C4-2B (cell line): ENCODE results near the gene TBC1D25.

ENCODE experiments used
- H3K27ac ChIP-seq: fragments of 450-650 bp; 2 replicates; pipeline ENCODE4 v1.5.1; 2017
- ZFX ChIP-seq: fragments of 450-650 bp; IDR thresholded peaks from 2 replicates; pipeline ENCODE4 v1.6.1; 2017
- TF ChIP-seq, protein P1 (sequence below): fragments of 450-650 bp; conservative IDR thresholded peaks from 2 replicates; pipeline ENCODE4 v1.5.1; 2017; ENCODE audit warnings: mild to moderate bottlenecking

Gene TBC1D25

DNA sequence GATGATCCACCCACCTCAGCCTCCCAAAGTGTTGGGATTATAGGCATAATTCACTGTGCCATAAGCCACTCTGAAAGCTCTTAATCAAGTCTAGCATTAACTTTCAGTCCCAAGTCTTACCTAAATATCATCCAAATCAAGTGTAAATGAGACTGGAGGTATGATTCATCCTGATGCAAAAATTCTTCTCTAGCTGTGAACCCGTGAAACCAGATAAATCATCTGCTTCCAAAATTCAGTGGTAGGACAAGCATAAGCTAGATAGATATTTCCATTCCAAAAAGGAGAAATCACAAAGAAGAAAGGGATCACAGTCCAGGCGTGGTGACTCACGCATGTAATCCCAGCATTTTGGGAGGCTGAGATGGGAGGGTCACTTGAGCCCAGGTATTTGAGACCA is 8.8 kb upstream of the TBC1D25 start:
- H3K27ac ChIP-seq = no peak overlapping the region
- no peak for TF ChIP-seq ZFX
- TF ChIP-seq, protein P1, sequence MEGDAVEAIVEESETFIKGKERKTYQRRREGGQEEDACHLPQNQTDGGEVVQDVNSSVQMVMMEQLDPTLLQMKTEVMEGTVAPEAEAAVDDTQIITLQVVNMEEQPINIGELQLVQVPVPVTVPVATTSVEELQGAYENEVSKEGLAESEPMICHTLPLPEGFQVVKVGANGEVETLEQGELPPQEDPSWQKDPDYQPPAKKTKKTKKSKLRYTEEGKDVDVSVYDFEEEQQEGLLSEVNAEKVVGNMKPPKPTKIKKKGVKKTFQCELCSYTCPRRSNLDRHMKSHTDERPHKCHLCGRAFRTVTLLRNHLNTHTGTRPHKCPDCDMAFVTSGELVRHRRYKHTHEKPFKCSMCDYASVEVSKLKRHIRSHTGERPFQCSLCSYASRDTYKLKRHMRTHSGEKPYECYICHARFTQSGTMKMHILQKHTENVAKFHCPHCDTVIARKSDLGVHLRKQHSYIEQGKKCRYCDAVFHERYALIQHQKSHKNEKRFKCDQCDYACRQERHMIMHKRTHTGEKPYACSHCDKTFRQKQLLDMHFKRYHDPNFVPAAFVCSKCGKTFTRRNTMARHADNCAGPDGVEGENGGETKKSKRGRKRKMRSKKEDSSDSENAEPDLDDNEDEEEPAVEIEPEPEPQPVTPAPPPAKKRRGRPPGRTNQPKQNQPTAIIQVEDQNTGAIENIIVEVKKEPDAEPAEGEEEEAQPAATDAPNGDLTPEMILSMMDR = no peak

DNA sequence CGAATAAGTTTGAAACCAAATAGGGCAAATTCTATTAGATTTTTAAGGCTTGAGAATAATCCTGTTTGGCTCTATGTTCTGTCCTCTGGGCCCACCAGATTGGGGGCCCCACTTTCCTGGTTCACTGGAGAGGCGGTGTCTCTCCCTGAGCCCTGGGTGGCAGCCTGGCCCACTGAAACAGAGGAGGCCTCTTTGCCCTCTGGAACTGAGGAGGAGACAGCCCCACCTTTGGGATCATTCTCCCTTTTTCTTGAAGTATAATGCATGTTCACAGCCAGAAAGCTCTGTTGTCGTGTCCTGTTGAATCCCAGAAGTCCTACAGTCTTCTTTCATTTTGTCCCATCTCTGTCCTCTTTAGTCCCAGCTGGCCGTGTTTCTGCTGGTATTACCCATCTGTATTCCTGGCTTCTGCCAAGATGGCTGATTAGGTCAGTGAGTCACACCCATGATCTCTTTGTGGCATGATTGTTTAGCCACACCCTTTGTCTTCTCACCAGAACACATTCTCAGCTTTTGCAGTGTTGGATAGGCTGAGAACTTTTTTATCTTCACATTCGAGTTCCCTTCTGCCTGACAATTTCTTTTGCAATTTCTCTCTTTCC is 8.1 kb upstream of the TBC1D25 start:
- peak overlapping the region; percentile 16; the same call in 1 of the 2 replicates for H3K27ac ChIP-seq
- TF ChIP-seq ZFX = no peak
- TF ChIP-seq, protein P1 = no peak

DNA sequence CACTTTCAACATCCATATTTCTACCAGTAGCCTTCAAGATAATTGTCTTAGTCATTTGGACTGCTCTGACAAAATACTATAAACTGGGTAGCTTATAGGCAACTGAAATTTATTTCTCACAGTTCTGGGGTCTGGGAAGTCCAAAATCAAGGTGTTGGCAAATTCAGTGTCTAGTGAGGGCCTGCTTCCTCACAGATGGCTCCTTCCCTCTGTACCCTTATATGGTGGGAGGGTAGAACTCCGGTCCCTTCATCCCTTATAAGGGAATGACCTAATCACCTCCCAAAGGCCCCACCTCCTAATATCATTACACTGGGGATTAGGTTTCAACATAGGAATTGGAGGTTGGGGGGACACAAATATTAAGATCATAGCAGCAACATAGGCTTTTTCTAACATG is 7.4 kb upstream of the TBC1D25 start:
- H3K27ac ChIP-seq = no peak overlapping the region

DNA sequence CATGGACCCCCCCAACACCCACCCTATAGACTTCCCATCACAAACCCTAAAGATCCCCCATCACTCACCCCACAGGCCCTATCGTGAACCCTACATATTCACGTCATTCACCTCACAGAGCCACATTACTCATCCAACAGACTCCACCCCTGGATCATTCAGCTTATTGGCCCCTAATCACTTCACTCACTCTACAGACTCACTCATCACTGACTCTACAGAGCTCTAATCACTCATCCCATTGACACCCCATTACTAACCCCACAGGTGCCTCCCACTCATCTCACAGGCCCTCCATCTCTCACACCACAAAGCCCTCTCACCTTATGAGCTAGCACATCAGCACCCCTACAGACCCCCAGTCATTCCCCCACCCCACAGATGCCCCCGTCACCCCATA is 6.3 kb upstream of the TBC1D25 start:
- TF ChIP-seq ZFX = no peak
- TF ChIP-seq, protein P1 = no peak
- no peak overlapping the region for H3K27ac ChIP-seq

More for the DNA sequence above, 7.4 kb upstream of the TBC1D25 start:
- TF ChIP-seq, protein P1 = no peak
- TF ChIP-seq ZFX = no peak

DNA sequence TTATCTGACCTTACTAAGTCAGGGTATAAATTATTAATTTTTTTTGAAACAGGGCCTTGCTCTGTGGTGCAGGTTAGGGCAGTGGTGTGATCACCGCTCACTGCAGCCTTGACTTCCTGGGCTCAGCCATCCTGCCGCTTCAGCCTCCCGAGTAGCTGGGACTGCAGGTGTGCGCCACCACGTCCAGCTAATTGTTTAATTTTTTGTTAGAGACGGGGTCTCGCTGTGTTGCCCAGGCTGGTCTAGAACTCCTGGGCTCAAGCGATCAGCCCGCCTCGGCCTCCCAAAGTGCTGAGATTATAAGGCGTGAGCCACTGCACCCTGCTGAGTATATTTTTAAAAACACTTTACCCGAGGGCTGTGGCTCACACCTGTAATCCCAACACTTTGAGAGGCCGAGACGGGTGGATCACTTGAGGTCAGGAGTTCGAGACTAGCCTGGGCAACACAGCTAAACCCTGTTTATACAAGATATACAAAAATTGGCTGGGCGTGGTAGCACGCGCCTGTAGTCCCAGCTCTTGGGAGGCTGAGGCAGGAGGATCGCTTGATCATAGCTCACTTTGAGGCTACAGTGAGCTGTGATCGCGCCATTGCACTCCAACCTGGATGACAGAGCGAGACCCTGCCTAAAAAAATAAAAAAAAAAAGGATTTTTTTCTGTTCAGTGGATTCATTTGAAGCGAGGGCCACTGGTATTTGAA is 721 bp upstream of the TBC1D25 start:
- TF ChIP-seq, protein P1 = no peak
- TF ChIP-seq ZFX = no peak
- peak overlapping the region; percentile 78 for H3K27ac ChIP-seq

DNA sequence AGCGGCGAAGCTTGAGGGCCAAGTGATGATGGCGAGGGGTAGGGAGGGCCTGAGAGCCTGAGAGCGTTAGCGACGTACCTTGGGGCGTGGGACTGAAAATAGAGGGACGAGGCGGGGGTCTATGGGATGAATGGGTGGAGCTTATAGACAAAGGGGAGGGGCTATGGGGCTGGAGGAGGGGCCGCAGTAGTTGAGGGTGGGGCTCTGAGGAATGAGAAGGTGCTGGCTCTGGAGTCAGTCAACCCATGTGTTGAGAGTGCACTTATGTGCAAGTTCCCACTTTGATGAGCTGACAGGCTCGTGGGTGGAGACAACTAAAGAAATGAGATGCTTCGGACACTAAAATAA is 488 bp downstream of the TBC1D25 start:
- no peak for TF ChIP-seq ZFX
- TF ChIP-seq, protein P1 = peak; percentile 19; the same call in 1 of the 2 replicates
- H3K27ac ChIP-seq = peak overlapping the region; percentile 78

DNA sequence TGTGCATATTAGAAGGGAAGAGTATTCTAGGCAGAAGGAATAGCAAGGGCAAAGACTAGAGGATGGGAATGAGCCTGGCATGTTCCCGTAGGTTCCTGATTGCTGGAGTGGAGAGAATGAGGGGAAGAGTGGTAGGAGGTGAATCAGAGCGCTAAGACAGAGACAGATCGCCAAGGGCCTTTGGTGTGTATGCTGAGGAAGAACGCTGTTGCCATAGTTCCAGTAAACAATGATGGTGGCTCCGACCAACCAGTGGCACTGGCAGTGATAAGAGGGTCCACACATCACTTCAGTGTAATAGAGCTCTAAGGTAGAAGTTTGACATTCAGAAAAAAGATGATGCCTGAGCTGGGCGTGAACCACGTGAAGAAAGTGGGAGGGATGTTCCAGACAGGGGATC is 966 bp downstream of the TBC1D25 start:
- H3K27ac ChIP-seq = peak overlapping the region; percentile 78
- no peak for TF ChIP-seq ZFX
- TF ChIP-seq, protein P1 = no peak
